ENCODE results near the gene SLC13A1. TPM values are rescaled to one million over a fixed set of nuclear protein-coding genes. Genes with fewer than 3 reads are reported as not detected.

SLC13A1 gene
- total RNA-seq, 3 donors from 2014 or later: 0.63 to 2.1 (median 1.6) TPM

GRCh38 chr7:123154231-123154860 is 45.4 kb downstream of the SLC13A1 start:
- peak; percentile 44 for TF ChIP-seq CTCF (IDR thresholded peaks at IDR 0.05)
- ATAC-seq (peak; percentile 90), DNase-seq (peak in 2 of 3 donors; percentile 31 to 91)
- H3K9me3 ChIP-seq: no peaks in the 10 kb centered on the region
- intact Hi-C loops (cut with DNase I, micrococcal nuclease): loop anchor here in 1 of 2 donors (10.0 kb wide), 1 partner anchor 940 kb away; no protein-coding TSS in a partner anchor
- no peaks in the 10 kb centered on the region for H3K36me3 ChIP-seq (ENCODE audit: low read depth)
- H3K4me1 ChIP-seq (ENCODE audit: low read depth): no peaks in the 10 kb centered on the region
- H3K4me3 ChIP-seq: no peak overlapping the region

DNA sequence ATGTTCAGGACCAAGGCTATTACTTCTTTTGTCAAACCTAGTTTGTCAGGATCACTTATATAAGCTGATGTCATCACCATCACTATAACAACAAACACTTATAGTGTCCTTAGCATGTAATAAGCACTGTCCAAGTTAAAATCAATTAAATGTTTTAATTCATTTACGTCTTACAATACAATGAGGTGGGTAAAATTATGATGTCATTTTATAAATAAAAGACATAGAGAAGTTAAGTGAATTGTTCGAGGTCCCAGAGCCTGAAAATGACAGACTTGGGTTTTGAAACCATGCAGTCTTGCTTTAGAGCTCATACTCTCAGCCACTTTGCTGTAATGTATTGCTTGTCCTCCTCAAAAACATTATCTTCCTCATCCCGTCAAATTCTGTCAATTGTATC is 48.3 kb downstream of the SLC13A1 start:
- H3K36me3 ChIP-seq (ENCODE audit: low read depth): no peaks in the 10 kb centered on the region
- ATAC-seq: no peak
- TF ChIP-seq CTCF (IDR thresholded peaks at IDR 0.05): no peak

GRCh38 chr7:123148813-123149212 is 51.0 kb downstream of the SLC13A1 start:
- ATAC-seq: no peak
- Histone ChIP-seq H3K4me3 (no peak overlapping the region), H3K4me1 (ENCODE audit: low read depth) (no peaks in the 10 kb centered on the region), H3K36me3 (ENCODE audit: low read depth) (no peaks in the 10 kb centered on the region), H3K9me3 (no peaks in the 10 kb centered on the region)
- no peak for TF ChIP-seq CTCF (IDR thresholded peaks at IDR 0.05)
- intact Hi-C loops (cut with DNase I, micrococcal nuclease): loop anchor here in 1 of 2 donors (10.0 kb wide), 1 partner anchor 924 kb away; no protein-coding TSS in a partner anchor
- DNase-seq: no peak

More for the DNA sequence above, 48.3 kb downstream of the SLC13A1 start:
- no peaks in the 10 kb centered on the region for H3K4me1 ChIP-seq (ENCODE audit: low read depth)
- H3K9me3 ChIP-seq: no peaks in the 10 kb centered on the region
- intact Hi-C loops (cut with DNase I, micrococcal nuclease): loop anchor here in 1 of 2 donors (10.0 kb wide), 1 partner anchor 937 kb away; no protein-coding TSS in a partner anchor
- H3K4me3 ChIP-seq: no peak overlapping the region
- DNase-seq: no peak

GRCh38 chr7:123143252-123144006 is 56.3 kb downstream of the SLC13A1 start:
- no peak for TF ChIP-seq CTCF (IDR thresholded peaks at IDR 0.05)
- intact Hi-C loops (cut with DNase I, micrococcal nuclease): loop anchor here in 1 of 2 donors (10.0 kb wide), 1 partner anchor 919 kb away; no protein-coding TSS in a partner anchor
- no peaks in the 10 kb centered on the region for H3K4me1 ChIP-seq (ENCODE audit: low read depth)
- ATAC-seq: no peak
- H3K36me3 ChIP-seq (ENCODE audit: low read depth): no peaks in the 10 kb centered on the region
- no peak overlapping the region for H3K4me3 ChIP-seq
- no peaks in the 10 kb centered on the region for H3K9me3 ChIP-seq
- no peak for DNase-seq

GRCh38 chr7:123140561-123140960 is 59.2 kb downstream of the SLC13A1 start:
- no peak for TF ChIP-seq CTCF (IDR thresholded peaks at IDR 0.05)
- no peaks in the 10 kb centered on the region for H3K4me1 ChIP-seq (ENCODE audit: low read depth)
- H3K9me3 ChIP-seq: no peaks in the 10 kb centered on the region
- no peaks in the 10 kb centered on the region for H3K36me3 ChIP-seq (ENCODE audit: low read depth)
- H3K4me3 ChIP-seq: no peak overlapping the region
- DNase-seq: no peak
- intact Hi-C loops (cut with DNase I, micrococcal nuclease): loop anchor here in 1 of 2 donors (10.0 kb wide), 1 partner anchor 916 kb away; no protein-coding TSS in a partner anchor
- no peak for ATAC-seq
